NOMO-1 (cell line): Measurements from ENCODE around the gene ESR1.
"Not testable (repeated sequence)": the region's sequence is repeated elsewhere in the genome, so short reads cannot be mapped to it uniquely, and the experiment has no call there.

Source experiments
- DNase-seq, 2 experiments: peaks; one replicate each; lab custom pipeline; 2025; ENCODE audit not compliant: unreplicated experiment in 2 of 2; lab: John Stamatoyannopoulos, UW

ESR1 gene

DNA sequence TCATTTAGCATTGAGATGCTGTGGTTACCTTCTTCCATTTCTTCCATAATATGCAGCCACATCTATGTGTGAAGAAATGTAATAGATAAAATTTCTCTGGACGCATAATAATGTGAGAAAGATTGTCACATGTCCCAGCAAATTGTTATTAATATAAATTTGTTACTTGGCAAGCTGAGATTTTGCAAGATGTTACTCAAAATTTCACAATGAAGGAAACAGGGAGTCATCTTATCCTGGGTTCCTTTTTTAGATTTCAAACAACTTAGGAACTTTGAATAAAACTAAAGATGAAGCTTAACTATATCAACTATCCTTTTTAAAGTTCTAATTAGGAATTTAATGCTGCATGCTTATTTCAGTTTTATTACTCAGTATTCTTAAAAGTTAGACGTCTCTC lies 3.6 kb downstream of the ESR1 start:
- no peak for DNase-seq

DNA sequence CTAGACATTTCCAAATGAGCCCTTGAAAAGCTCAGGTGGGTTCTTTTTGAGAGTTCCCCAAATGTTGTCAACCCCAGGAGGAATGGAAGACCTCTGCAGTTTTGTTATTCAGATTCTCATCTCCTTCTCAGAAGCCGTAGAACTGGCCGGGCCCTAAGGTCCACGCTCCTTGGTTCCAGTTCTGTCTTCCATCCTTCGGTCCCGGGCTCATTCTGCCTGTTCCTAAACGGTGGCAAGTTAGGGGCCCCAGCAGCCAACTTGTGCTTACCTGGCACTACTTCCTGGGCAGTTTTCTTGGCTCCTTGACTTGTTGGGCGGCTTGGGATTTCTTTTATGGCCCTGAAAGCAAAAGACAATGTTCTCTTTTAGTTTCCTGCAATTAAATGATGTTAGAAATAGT lies 6.4 kb downstream of the ESR1 start:
- DNase-seq, result no peak

DNA sequence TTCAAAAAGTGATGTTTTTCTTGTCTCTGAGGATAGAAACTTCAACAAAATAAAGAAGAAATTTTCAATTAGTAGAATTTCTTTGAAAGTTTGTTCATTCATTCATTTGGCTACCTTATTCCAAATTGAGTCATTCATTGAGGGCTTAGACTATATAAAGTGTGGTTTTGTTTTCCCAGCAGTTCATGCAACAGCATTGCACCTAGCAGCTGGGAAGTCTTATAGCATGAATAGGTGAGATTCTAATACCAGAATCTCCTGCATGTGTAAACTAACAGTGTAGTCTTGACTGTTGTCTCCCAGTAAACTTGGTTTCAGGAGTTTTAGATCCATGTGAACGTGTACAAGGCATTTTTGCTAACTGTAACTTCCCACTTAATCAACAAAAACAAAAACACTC lies 7.1 kb downstream of the ESR1 start:
- no peak for DNase-seq

DNA sequence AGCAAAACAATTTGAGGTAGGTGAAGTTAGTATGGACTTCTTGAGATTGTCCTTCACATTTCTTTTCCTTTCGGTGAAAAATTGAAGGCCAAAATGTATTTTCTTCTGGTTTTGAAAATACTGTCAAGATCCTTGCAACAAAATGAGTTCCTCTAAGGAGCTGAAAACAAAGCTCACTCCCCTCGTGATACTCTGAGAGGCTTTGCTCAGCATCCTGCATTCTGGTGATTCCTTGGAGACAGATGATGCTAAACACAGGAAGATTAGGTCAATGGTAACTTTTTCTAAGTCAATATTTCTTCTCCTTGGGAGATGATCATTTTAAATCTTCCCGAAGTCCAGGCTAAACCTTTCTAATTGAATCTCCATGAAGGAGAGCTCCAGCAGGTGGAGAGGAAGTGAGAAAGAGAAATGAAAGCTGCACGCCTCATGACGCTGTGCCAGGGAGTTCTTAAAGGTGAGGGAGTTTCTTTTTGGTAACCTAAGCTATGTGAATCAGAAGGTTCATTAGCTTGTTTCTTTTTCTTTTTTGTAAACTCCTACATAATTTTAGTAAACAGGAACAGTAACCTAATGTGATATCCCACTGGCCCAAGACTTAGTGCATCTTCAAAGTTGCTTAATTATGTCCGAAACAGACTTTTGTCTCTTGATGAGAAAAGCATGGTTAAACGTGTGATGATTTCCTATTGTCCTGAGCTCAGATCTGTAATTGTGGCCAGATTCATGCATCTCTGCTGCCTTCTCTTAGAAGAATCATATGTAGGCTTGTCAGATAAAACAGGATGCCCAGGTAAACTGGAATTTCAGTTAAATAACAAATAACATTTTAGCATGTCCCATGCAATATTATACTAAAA lies 15.0 kb downstream of the ESR1 start:
- DNase-seq, result peak in 1 of 2 experiments; percentile 25

DNA sequence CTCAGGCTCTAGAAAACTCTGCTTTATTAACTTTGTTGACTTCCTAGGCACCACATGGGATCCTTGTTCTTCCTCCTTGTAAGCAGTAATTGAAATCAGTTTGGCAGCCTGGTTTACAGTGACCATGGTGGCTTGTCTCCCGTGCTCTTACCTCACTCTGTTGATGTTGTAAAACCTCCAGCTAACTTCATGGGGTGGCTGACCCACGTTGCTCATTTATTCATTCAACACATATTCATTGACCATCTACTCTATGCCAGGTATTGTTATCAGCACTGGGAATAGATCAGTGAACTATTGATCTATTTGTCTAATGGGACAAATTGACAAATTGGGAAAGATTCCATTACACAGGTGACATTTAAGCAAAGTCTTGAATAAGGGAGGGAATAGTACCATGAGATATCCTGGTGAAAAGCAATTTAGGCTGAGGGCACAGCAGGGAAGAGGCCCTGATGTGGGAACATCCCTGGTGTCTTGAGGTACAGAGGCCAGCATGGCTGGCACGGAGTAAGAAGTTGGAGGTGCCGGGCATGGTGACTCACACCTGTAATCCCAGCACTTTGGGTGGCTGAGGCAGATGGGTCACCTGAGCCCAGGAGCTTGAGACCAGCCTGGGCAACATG lies 19.1 kb downstream of the ESR1 start:
- no peak for DNase-seq

DNA sequence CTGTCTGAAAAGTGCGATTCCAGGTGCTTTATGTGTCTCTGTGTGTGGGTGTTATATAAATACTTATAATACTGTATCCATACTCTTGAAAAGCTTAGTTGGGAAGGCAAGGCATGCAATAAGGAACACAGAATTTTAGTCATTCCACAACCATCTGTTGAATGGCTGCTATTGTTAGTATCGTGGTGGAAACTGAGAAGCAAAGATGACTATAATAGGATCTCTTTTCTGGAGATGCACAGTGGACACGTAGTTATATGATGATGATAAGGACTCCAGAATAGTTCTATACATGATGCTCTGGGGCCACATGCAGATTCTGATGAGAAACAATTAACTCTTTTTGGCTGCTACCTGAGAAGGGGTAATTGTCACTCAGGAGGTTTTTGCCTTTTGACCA lies 25.2 kb downstream of the ESR1 start:
- DNase-seq, result no peak

- no peak for DNase-seq
Observed at GRCh38 chr6:151835396-151835795, 27.9 kb downstream of the ESR1 start.

DNA sequence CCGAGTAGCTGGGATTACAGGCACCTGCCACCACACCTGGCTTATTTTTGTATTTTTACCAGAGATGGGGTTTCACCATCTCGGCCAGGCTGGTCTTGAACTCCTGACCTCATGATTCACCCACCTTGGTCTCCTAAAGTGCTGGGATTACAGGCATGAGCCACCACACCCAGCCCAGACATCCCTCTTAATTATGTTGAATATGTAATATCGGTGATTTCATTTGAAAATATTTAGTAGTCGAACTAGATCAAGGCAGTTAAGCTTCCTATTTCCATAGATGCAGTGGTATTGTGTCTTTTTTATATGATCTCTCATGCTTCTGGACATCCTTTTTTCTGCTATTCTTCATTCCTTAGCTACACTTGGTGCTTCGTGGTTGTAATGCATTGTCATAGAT lies 29.7 kb downstream of the ESR1 start:
- no peak for DNase-seq

- no peak for DNase-seq
Observed at GRCh38 chr6:151842816-151843215, 35.3 kb downstream of the ESR1 start.

GRCh38 chr6:151847064-151847463 lies 39.6 kb downstream of the ESR1 start:
- DNase-seq, result no peak

DNA sequence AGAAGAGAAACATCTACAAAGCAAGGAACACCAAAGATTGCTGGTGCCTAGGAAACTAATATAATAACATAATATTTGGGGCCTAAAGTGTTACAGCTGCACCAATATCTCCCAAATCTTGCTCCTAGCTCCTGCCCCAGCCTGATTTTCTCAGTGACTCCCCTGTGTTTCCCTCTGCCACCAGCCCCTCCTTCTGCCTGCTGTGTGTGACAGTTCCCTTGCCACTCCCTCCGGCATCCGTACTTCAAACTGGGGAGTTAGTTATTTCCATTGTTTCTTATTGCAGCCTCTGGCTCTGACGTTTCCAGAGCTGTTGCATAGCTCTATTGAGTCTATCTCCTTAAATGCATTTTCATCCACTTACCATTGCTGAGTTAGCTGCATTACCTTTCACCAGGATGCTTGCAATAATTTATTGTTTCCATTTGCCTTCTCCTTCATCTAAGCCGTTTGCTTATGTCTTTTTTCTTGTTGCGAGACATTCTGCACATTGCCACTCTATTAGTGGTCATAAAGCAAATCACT lies 43.1 kb downstream of the ESR1 start:
- no peak for DNase-seq

GRCh38 chr6:151858294-151858693 lies 50.8 kb downstream of the ESR1 start:
- no peak for DNase-seq

DNA sequence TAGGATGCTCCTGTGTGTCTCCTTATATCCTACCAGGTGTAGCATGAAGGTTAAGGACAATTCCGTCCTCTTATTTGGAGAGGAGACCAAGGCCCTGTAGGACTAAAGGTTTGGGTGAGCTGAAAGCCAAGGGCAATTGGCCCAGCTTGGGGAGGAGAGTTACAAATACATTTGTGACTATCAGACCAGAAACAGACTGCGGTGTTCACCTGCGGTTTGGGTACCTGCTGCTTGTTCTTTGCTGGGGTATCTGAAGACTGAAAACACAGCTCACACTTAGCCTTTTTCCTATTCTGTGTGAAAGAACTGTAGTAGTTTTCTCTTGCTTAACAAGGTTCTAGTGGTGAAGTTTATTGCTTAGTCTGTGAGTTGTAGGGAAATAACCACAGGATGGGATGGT lies 55.0 kb downstream of the ESR1 start:
- no peak for DNase-seq

- DNase-seq, result not testable (repeated sequence)
Observed at GRCh38 chr6:151867361-151867869, 59.9 kb downstream of the ESR1 start.

GRCh38 chr6:151869345-151869744 lies 61.9 kb downstream of the ESR1 start:
- no peak for DNase-seq

DNA sequence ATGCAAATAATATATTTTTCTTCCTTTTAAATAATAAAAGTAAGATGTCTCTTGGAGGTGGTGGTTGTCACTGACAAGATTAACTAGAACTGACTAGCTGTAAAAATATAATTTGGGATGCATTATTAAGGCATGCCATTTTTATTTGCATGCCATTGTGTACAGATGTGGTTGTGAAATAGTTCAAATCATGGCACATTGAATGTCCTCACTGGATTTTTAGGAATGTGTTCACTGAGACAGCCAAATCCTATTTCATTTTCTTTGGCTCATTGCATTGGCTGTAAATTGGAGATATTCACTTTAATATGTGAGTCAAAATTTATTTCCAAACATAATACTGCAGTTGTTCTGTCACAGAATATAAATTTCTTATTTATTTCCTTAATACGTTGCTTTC lies 62.3 kb downstream of the ESR1 start:
- DNase-seq, result no peak

DNA sequence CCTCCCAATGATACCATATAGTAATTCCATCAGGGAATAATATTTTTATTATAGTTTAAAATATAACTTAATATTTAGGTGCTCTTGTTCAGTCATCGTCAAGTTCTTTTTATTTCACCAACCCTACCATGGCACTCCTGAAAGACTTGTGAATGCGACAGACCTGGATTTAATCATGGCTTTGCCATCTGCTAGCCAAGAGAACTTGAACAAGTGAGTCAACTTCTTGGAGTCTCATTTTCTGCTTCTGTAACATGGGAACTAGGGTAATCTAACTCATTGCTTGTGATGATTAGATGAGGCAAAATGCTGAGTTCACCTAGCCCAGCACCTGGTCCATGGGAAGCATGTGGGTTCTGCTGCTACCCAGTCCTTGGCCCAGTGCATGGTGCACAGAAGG lies 62.9 kb downstream of the ESR1 start:
- no peak for DNase-seq

- no peak for DNase-seq
Observed at GRCh38 chr6:151875524-151875923, 68.0 kb downstream of the ESR1 start.

DNA sequence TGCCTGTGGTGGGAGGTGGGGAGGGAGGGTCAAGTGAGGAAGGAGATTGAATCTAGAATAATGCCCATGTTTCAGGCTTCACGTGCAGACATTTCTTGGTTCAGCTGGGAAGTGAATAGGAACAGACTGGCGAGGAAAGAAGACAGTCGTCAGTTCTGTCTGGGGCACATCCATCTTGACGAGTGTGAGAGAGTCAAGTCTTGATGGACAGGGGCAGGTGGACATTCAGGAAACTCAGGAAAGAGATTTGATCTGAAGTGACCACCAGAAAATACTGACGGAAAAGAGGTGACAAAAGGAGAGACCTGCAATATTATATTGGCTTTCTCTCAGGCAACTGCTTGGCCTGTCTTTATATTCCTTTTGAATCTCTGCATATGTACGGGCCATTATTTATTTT lies 68.6 kb downstream of the ESR1 start:
- DNase-seq, result no peak

DNA sequence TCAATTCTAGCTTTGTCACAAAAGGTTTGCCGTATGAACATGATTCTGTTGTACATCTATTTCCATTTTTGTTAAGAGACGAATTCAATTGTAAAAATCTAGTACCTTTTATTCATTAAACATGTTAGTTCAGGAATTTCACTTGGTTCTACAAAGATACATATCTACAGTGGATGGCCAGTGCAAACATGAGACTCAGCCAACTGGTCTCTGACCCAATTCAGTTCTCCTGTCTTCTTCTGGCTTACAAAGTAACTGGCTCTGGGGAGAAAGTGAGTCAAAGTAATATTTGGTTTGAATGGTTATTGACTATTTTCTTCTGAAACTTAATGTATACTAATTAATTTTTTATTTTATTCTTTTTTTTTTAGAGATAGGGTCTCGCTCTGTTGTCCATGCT lies 70.0 kb downstream of the ESR1 start:
- no peak for DNase-seq

- no peak for DNase-seq
Observed at GRCh38 chr6:151881231-151881630, 73.7 kb downstream of the ESR1 start.

- DNase-seq, result no peak
Observed at GRCh38 chr6:151882206-151882605, 74.7 kb downstream of the ESR1 start.
